Measurements from ENCODE around the gene ADAMTS4.

Gene ADAMTS4

GRCh38 chr1:161140755-161141400 lies 58.0 kb downstream of the ADAMTS4 start:
- TF ChIP-seq ZNF274 (IDR thresholded peaks at IDR 0.05; ENCODE audit: low read depth, low read length) = no peak
- no peak overlapping the region for H3K4me3 ChIP-seq (ENCODE audit: low read length)

- no peak for TF ChIP-seq ZNF274 (IDR thresholded peaks at IDR 0.05; ENCODE audit: low read depth, low read length)
- no peak overlapping the region for H3K4me3 ChIP-seq (ENCODE audit: low read length)
These were observed 59.1 kb downstream of the ADAMTS4 start for GRCh38 chr1:161139766-161140165.

GRCh38 chr1:161138431-161138830 lies 60.4 kb downstream of the ADAMTS4 start:
- TF ChIP-seq ZNF274 (IDR thresholded peaks at IDR 0.05; ENCODE audit: low read depth, low read length) = no peak
- H3K4me3 ChIP-seq (ENCODE audit: low read length) = no peak overlapping the region

- no peak for TF ChIP-seq ZNF274 (IDR thresholded peaks at IDR 0.05; ENCODE audit: low read depth, low read length)
- H3K4me3 ChIP-seq (ENCODE audit: low read length) = no peak overlapping the region
These were observed 61.0 kb downstream of the ADAMTS4 start for GRCh38 chr1:161137881-161138280.
